NOMO-1 treated with dmso at 0.1 percent for 144 hours (cell line): ENCODE results near the gene KRTAP9-1.
"Not testable (repeated sequence)": the region's sequence is repeated elsewhere in the genome, so short reads cannot be mapped to it uniquely, and the experiment has no call there.

Experiments
- DNase-seq: peaks from one replicate; lab custom pipeline; 2025; ENCODE audit not compliant: unreplicated experiment; lab: John Stamatoyannopoulos, UW

KRTAP9-1 gene, protein sequence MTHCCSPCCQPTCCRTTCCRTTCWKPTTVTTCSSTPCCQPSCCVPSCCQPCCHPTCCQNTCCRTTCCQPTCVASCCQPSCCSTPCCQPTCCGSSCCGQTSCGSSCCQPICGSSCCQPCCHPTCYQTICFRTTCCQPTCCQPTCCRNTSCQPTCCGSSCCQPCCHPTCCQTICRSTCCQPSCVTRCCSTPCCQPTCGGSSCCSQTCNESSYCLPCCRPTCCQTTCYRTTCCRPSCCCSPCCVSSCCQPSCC

DNA sequence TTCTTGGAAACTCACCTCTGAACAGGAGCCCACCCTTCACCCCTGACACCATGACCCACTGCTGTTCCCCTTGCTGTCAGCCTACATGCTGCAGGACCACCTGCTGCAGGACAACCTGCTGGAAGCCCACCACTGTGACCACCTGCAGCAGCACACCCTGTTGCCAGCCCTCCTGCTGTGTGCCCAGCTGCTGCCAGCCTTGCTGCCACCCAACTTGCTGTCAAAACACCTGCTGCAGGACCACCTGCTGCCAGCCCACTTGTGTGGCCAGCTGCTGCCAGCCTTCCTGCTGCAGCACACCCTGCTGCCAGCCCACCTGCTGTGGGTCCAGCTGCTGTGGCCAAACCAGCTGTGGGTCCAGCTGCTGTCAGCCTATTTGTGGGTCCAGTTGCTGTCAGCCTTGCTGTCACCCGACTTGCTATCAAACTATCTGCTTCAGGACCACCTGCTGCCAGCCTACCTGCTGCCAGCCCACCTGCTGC, at the start of gene KRTAP9-1:
KRTAP9-1 (plus strand) TSS at position 51 of the 482 bp plus-strand sequence; CDS start at position 51, 0 bp downstream.
- DNase-seq: not testable (repeated sequence)

DNA sequence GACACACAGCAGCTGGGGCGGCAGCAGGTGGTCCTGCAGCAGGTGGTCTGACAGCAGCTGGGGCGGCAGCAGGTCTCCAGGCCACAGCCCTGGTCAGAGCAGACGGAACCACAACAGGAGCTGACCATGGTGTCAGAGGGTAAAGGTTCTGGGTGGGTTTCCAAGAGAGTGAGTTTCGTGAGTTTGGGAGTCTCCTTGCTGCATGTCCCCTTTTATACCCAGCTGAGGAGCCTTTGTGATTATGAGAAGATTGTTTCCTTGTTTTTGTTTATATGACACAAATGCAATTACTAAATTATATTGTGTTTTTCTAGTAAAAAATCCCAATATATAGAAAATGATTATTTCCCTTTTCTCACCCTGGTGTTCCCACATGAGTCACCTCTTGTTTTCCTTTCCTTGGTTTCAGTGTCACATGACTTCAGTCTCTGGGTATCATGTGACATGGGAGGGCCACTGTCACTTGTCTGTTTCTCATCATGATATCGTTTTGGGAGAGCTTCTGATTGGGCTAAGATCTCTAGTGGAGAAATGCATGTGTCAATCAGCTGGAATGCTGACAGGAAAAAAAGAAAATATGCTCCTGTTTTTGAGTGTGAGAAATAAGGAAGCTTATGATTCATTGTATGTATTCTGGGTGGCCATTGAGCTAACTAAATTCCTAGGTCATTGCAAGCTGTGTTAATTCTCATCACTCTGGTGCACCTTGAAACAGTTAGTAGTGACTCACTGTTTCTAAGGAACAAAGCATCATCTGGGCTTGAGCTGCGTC, 49.1 kb upstream of the KRTAP9-1 start, which contains the start of gene KRTAP4-6:
KRTAP4-6 (minus strand) TSS at position 185 of the 772 bp plus-strand sequence; CDS start at position 128, 57 bp downstream.
- DNase-seq: no peak

DNA sequence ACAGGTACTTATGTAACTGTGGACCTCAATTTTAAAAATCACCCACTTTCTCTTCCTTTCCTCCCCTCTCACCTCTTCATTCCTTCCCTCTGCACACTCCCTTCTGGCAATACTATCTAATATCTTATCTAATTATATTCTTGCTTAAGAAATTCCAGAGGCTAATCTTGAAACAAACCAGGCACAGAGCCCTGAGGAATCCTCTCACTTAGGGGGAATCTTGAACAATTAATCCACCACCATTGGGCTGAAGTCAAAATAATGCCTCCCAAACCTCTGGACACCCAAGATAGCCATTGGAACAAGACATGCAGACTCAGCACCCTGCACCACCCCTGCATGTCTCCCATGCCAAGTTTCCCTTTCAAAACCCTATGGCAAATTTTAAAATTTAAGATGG, 48.3 kb upstream of the KRTAP9-1 start:
- no peak for DNase-seq

DNA sequence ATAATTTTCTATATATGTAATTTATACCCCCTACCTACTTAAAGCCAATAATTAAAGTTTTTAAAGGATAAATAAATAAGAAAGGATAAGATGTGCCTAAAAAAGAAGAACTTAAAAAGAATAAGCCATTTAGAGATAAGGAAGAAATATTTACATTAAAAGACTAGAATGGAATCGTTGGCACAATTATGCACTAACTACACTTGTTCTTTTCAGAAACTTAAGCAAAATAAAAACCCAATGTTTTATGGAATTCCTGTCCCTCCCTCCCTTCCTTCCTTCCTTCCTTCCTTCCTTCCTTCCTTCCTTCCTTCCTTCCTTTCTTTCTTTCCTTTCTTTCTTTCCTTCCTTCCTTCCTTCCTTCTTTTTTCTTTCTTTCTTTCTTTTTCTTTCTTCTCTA, 44.8 kb upstream of the KRTAP9-1 start:
- no peak for DNase-seq

DNA sequence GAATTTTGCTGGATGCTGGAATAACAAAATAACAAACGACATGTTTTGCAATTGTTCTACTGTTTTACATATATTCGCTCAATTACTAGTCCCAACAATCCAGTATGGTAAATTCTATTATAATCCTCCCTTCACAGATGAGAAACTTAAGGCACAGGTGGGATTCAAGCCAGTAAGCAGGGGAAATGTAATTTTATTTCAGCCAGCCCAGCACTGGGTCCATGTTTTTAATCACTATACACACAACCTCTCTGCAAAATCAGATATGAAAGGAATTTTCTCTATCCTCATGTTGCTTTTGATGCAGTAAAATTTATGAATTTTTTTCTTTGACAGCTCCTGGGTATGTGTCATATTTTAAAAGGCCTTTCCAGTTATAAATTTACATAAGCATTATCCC, 44.4 kb upstream of the KRTAP9-1 start:
- no peak for DNase-seq

DNA sequence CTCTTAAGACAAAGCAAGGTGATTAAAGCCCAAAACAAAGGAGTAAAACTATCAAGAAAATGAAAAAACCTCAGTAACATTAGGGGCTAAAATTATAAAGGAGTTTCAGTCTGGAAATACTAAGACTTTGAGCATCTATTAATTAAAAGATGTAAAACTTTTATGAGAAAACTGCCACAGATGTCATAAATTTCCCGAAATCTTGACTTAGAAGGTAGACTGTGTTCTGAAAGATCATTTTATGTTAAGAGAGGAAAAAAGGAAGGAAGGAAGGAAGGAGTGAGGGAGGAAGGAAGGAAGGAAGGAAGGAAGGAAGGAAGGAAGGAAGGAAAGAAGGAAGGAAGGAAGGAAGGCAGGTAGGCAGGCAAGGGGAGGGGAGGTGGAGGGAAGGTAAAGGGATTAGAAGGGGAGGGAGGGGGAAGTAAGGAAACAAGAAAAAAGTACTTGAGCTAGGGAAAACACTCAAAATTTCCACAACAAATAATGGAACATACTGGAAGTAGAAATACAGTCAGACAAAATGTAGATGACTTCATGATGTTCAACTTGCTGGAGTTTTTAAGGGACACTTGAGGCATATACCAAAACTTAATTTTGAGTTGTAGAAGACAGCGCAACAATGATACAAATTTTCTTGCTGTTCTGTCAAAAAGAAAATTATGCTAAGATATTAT, 42.0 kb upstream of the KRTAP9-1 start:
- no peak for DNase-seq

DNA sequence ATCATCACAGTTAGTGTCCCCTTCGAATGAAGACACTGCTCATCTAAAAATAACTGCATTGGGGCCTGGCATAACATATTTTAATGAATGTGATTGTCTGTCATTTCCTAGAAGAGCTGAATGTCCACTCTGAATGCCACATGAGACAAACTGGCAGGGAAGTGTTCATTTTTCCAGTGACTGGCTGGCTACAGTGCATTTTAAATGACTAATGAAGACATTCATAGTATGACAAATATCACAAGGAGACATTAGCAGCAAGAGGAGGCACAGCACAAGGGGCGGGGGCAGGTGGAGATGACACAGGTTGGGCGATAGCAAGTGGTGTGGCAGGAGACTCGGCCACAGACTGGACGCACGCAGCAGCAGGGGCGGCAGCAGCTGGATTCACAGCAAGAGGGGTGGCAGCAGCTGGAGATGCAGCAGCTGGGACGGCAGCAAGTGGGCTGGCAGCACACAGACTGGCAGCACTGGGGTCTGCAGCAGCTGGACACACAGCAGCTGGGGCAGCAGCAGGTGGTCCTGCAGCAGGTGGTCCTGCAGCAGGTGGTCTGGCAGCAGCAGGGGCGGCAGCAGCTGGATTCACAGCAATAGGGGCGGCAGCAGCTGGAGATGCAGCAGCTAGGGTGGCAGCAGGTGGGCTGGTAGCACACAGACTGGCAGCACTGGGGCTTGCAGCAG, 40.6 kb upstream of the KRTAP9-1 start:
- DNase-seq: not testable (repeated sequence)

DNA sequence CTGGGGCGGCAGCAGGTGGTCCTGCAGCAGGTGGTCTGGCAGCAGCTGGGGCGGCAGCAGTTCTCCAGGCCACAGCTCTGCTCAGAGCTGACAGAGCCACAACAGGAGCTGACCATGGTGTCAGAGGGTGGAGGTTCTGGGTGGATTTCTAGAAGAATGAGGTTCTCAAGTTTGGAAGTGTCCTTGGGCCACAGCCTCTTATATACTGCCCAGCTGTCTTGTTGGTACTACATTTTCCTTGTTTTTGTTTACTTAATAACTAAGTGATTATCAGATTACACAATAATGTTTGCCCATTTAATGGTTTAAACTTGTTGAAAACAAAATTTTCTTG, 40.1 kb upstream of the KRTAP9-1 start, which contains the start of gene KRTAP4-5:
KRTAP4-5 (minus strand) TSS at position 174 of the 334 bp plus-strand sequence; CDS start at position 116, 58 bp downstream.
- DNase-seq: no peak

DNA sequence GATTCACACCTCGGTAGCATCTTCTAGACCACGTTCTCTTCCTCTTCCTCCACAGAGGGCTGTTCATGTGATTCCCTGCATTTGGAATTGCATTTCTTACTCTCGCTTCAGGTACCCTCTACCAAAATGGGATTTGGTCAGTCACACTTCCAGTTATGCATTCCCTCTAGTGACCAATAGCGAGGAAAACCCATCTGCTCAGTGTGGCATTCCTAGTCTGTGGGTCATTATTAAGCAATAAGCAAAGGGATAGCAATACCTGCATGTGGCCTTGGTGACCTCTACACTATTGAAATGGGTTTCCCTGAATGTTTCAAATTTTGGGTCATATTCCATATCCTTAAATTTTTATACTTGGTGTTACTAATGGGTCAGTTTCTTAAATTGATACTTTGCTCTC, 39.7 kb upstream of the KRTAP9-1 start:
- DNase-seq: no peak

DNA sequence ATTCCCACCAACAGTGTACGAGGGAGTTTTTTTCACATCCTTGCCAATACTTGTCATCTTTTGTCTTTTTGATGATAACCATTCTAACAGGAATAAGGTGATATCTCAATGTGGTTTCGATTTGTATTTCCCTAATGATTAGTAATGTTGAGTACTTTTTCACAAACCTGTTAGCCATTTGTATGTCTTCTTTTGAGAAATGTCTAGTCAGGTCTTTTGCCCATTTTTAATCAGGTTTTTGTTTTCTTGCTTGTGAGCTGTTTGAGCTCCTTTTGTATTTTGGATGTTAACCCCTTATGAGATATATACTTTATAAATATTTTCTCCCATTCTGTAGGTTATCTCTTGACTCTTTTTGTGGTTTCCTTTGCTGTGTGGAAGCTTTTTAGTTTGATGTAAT, 38.2 kb upstream of the KRTAP9-1 start:
- DNase-seq: no peak

DNA sequence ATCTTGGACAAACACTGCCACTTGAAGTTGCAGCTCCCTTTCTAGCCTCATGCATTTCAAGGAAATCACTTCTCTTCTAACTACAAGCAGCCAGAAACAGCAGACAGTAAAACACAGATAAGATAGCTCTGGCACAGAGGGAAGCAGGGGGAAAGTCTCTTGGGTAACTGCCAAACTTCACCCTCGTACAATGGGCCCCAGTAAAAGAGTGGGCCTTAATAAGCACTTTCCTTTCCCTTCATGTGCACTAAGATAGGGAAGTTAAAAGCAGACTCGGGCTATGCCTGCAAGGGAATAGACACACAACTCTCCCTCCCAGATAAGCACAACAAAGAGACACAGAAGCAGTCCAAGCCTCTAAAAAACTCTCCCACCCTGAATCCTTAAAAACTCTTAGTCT, 35.8 kb upstream of the KRTAP9-1 start:
- DNase-seq: no peak

DNA sequence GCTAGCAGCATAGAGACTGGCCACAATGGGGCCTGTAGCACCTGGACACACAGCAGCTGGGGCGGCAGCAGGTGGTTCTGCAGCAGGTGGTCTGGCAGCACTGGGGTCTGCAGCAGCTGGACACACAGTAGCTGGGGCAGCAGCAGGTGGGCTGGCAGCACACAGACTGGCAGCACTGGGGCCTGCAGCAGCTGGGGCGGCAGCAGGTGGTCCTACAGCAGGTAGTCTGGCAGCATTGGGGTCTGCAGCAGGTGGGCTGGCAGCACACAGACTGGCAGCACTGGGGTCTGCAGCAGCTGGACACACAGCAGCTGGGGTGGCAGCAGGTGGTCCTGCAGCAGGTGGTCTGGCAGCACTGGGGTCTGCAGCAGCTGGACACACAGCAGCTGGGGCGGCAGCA, 29.5 kb upstream of the KRTAP9-1 start:
- not testable (repeated sequence) for DNase-seq

DNA sequence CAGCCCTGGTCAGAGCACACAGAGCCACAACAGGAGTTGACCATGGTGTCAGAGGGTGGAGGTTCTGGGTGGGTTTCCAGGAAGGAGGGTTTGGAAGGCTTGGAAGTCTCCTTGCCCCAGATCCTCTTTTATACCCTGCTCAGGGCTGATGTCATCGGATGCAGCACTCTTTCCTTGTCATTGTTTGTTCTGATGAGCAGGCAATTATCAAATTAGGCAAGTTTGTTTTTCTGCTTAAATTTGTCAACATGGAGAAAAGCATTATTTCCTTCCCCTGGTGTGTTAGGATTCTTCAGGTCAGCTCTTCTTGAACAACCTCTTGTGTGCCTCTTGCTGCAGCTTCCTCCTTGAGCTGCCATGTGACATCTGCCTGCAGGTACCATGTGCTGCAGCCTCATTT, 29.0 kb upstream of the KRTAP9-1 start, which contains the start of gene KRTAP4-4:
KRTAP4-4 (minus strand) TSS at position 101 of the 400 bp plus-strand sequence; CDS start at position 44, 57 bp downstream.
- DNase-seq: no peak

DNA sequence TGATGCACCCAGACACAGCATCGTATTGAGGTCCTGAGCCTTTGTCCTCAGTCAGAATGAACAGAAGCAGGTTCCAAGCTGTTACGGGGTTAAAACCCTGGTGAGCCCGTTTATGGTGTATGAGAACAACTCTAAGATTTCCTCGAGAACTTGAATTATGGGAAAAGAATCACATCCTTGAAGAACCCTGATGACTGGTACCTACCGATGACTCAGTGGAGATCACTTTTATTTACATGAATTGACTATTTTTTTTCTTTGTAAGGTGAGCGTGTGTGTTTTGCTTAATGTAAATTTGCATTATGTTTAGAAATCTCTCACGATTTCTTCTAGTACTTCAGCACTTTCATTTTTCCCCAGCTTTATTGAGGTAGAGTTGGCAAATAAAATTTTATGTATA, 25.9 kb upstream of the KRTAP9-1 start:
- no peak for DNase-seq

DNA sequence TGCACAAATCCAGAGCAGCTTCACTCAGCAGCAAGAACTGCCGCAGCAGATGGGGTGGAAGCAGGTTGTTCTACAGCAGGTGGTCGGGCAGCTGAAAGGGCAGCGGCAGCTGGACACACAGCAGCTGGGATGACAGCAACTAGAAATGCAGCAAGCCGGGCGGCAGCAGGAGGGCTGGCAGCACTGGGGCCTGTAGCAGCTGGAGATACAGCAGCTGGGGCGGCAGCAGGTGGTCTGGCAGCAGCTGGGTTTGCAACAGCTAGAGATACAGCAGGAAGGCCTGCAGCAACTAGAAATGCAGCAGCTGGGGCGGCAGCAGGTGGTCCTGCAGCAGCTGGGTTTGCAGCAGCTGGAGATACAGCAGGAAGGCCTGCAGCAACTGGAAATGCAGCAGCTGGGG, 22.1 kb upstream of the KRTAP9-1 start:
- no peak for DNase-seq

DNA sequence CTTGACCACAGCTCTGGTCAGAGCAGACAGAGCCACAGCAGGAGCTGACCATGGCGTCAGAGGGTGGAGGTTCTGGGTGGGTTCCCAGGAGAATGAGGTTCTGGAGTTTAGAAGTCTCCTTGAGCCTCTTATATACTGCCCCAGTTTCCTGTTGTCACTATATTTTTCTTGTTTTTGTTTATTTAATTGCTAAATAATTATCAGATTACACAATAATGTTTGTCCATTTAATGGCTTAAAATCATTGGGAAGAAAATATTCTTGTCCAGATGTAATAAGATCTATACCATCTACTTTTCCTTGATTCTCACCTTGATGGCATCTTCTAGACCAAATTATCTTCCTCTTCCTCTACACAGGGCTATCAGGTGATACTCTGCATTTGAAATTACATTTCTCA, 21.6 kb upstream of the KRTAP9-1 start, which contains the start of gene KRTAP4-3:
KRTAP4-3 (minus strand) TSS at position 101 of the 400 bp plus-strand sequence; CDS start at position 52, 49 bp downstream.
- DNase-seq: no peak

DNA sequence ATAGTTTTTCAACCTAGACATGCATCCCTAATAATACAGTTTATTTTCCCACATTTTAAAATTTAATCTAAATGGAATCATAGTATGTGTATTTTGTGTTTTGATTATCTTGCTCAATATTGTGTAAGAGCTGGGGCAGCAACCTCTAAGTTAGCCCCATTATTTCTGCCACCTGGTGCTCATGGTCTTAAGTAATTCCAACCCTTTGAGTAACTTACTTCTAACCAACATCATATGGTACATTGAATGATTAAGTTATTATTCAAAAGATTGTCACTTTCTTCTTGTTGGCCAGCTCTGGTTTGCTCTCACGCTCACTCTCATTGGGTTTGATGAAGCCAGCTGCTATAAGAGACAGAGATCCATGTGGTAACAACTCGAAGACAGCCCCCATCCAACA, 17.8 kb upstream of the KRTAP9-1 start:
- no peak for DNase-seq

DNA sequence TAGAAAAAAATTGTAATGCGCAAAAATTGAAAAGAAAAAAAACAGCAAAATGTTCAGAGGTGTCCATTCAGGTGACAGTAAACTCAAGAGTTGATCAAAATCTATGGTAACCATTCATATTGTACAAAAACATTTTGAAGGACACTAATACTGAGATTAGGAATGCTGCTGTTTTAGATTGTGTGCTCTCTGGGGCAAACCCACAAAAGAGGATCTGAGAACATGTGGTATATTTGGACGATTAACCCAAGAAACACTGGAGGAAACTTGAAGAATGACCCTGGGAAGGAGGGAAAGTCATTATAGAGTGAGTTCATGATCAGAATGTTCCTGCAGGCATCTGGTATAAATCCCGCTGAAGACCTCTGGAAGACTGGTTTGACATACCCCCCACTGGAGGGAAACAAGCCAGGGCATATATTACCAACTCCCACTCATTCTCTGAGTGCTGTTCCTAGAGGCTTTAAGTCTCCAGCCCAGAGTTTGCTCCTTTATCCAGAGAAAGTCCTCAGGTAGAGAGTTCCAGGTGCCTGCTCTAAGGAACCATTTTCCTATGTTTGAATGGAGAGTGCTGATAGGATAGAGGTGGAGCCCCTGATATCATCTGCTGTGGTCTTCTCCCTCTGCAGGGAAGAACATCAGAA, 12.8 kb upstream of the KRTAP9-1 start:
- no peak for DNase-seq

DNA sequence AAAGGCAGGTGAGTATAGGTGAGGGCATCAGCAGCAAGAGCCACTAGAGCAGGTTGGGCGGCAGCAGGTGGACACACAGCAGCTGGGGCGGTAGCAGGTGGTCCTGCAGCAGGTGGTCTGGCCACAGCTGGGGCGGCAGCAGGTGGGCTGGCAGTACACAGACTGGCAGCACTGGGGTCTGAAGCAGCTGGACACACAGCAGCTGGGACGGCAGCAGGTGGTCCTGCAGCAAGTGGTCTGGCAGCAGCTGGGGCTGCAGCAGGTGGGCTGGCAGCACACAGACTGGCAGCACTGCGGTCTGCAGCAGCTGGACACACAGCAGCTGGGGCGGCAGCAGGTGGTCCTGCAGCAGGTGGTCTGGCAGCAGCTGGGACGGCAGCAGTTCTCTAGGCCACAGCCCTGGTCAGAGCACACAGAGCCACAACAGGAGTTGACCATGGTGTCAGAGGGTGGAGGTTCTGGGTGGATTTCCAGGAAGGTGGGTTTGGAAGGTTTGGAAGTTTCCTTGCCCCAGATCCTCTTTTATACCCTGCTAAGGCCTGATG, 11.9 kb upstream of the KRTAP9-1 start, which contains the start of gene KRTAP4-2:
KRTAP4-2 (minus strand) TSS at position 495 of the 545 bp plus-strand sequence; CDS start at position 438, 57 bp downstream.
- no peak for DNase-seq

DNA sequence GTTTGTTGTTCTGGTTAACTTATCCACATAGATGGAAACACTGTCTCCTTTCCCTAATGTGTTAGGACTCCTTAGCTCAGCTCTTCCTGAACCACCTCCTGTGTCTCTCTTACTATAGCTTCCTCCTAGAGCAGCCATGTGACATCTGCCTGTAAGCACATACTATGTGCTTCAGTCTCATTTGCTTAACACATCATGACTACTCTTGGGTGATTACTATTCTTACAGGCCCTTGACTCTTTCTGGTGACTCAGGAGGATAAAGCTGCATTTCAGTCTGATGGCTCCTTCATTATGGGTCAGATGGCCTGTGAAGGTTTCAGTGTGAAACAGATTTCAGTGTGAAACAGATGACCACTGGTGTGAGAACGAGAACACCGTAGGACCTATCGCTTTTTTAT, 11.3 kb upstream of the KRTAP9-1 start:
- no peak for DNase-seq
